Bronchial epithelial cell (primary cell): Measurements from ENCODE around the gene PTPRD. TPM values are rescaled to one million over a fixed set of nuclear protein-coding genes. Genes with fewer than 3 reads are reported as not detected.

Source experiments
- DNase-seq: peaks from one replicate; pipeline ENCODE4 v3.0.0-alpha.2; 2010; ENCODE audit warnings: low read depth
- FAIRE-seq: peaks from 2 replicates; lab custom pipeline; 2011; peaks lifted over from hg19 to GRCh38; lab: Jason Lieb, UNC
- H3K27me3 ChIP-seq: 2 replicates; pipeline ENCODE4 v1.5.1; 2011; ENCODE audit warnings: low read length; ENCODE audit not compliant: control insufficient read depth, insufficient read depth
- H3K36me3 ChIP-seq: 2 replicates; pipeline ENCODE4 v1.5.1; 2011; ENCODE audit warnings: low read length; ENCODE audit not compliant: control insufficient read depth, insufficient read depth
- H3K4me3 ChIP-seq: 2 replicates; pipeline ENCODE4 v1.5.1; 2011; ENCODE audit warnings: mild to moderate bottlenecking, low read depth, low read length, control low read depth
- CTCF ChIP-seq: IDR thresholded peaks from 2 replicates; pipeline ENCODE4 v1.5.1; 2011; ENCODE audit warnings: mild to moderate bottlenecking, moderate library complexity, low read length, control low read depth, inconsistent platforms; ENCODE audit not compliant: insufficient read depth, severe bottlenecking
- total RNA-seq: library from RNA; depleted of rRNA; stranded (reverse); fragments of >200 nt; gene quantifications from 2 replicates; pipeline ENCODE4 v1.2.1, GENCODE V29; 2014

The PTPRD gene
- total RNA-seq, 1 donor from 2014 or later, result 2.9 TPM

DNA sequence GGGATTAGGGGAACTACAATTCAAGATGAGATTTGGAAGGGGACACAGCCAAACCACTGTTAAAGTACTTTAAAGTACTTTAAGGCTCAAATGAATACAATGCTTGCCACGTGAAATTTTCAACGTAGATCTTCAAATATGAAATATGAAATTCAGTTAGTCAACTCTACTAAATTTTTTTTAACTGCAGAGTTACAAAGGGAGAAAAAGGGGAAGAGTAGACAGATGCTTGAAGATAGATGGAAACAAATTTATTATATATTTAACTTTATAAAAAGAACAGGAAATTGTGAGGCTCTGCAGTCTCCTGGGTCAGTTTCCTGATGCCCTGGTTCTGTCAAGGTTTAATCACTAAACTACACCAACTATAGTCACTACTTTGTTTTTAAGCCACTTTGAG, 2027.8 kb downstream of the PTPRD start:
- Histone ChIP-seq H3K36me3 (no peaks in the 10 kb centered on the region), H3K27me3 (no peaks in the 10 kb centered on the region), H3K4me3 (no peak overlapping the region)
- TF ChIP-seq CTCF, result no peak
- DNase-seq (no peak), FAIRE-seq (no peak)

DNA sequence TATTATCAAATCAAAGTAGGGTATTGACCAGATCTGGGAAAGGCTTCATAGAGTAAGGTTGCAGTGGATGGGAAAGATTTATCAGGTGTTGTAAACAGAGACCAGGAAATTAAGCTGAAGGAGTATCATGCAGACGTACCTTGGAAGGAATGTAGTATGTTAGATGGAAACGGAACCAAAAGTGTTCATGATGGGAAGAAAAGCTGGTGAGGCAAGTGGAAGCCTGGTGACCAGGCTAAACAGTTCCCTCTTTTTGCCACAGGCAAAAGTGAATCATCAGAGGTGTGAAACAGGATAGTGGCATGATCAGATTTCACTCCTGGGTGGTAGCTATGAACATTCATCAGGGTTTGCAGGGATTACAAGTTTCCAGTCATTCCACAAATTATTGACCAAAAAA, 2033.1 kb downstream of the PTPRD start:
- Histone ChIP-seq H3K36me3 (no peaks in the 10 kb centered on the region), H3K27me3 (no peaks in the 10 kb centered on the region), H3K4me3 (no peak overlapping the region)
- DNase-seq, result peak; percentile 94
- no peak for TF ChIP-seq CTCF
- peak; percentile 70 for FAIRE-seq

DNA sequence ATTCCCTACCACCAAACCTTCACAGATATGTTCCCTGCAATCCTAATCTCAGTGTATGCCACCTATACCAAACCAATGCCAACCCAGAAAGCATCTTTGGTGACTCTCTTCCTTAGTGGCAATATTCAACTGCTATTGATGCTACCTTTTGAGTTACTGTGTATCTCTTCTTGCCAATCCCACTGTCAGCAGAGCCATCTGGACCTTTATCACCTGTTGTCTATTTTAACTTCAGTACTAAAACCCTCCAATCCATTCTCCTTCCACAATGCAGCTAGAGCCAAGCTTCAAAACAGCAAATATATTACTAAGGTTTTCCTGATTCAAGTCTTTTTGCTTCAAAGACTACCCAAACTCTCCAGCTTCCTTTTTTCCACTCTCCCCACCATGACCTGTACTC, 2036.1 kb downstream of the PTPRD start:
- no peak for TF ChIP-seq CTCF
- no peak overlapping the region for H3K4me3 ChIP-seq
- DNase-seq (no peak), FAIRE-seq (no peak)
- no peaks in the 10 kb centered on the region for H3K36me3 ChIP-seq
- no peaks in the 10 kb centered on the region for H3K27me3 ChIP-seq

- no peak for FAIRE-seq
- DNase-seq, result no peak
- Histone ChIP-seq H3K27me3 (no peaks in the 10 kb centered on the region), H3K4me3 (no peak overlapping the region), H3K36me3 (no peaks in the 10 kb centered on the region)
- no peak for TF ChIP-seq CTCF
Measured at GRCh38 chr9:8574846-8575245, 2038.0 kb downstream of the PTPRD start.

- FAIRE-seq (no peak), DNase-seq (no peak)
Measured at GRCh38 chr9:8572209-8572608, 2040.6 kb downstream of the PTPRD start.

More at GRCh38 chr9:8572209-8572608, 2040.6 kb downstream of the PTPRD start:
- no peak for TF ChIP-seq CTCF
- no peaks in the 10 kb centered on the region for H3K27me3 ChIP-seq
- H3K36me3 ChIP-seq, result no peaks in the 10 kb centered on the region
- no peak overlapping the region for H3K4me3 ChIP-seq
